Stimulated activated CD8-positive, alpha-beta memory T cell treated with anti-CD3 and anti-CD28 coated beads, Interleukin-15, amount 100 ng/mL, for 1 hour (primary cell): Measurements from ENCODE around the gene ATG9B.
A peak's percentile ranks its signal among the peaks of the same experiment; 100 is the strongest.
"Not testable (repeated sequence)": the region's sequence is repeated elsewhere in the genome, so short reads cannot be mapped to it uniquely, and the experiment has no call there.

ENCODE experiments used
- DNase-seq: peaks from one replicate; pipeline ENCODE4 v3.0.0-alpha.2; 2020; ENCODE audit warnings: low read depth

ATG9B gene

GRCh38 chr7:151057989-151058780 lies 33.9 kb upstream of the ATG9B start:
- peak; percentile 93 for DNase-seq

GRCh38 chr7:151057506-151057988 lies 33.3 kb upstream of the ATG9B start, which contains the start of gene CDK5:
Gene CDK5, minus strand, starts transcription at chr7:151057897. Its CDS starts 49 bp downstream, at chr7:151057848.
- DNase-seq: no peak

- no peak for DNase-seq
Observed at GRCh38 chr7:151056666-151057505, 32.6 kb upstream of the ATG9B start.

GRCh38 chr7:151056283-151056665 lies 32.0 kb upstream of the ATG9B start:
- no peak for DNase-seq

GRCh38 chr7:151053751-151054150 lies 29.5 kb upstream of the ATG9B start:
- no peak for DNase-seq

GRCh38 chr7:151053096-151053495 lies 28.8 kb upstream of the ATG9B start:
- DNase-seq: no peak

GRCh38 chr7:151051108-151051507 lies 26.8 kb upstream of the ATG9B start:
- DNase-seq: no peak

GRCh38 chr7:151048911-151049463 lies 24.7 kb upstream of the ATG9B start:
- no peak for DNase-seq

- DNase-seq: no peak
Observed at GRCh38 chr7:151047976-151048815, 23.9 kb upstream of the ATG9B start, which contains the start of gene ASIC3. Gene ASIC3, plus strand, starts transcription at chr7:151048531. Its CDS starts 355 bp downstream, at chr7:151048886.

GRCh38 chr7:151046603-151047573 lies 22.6 kb upstream of the ATG9B start:
- DNase-seq: no peak

- no peak for DNase-seq
Observed at GRCh38 chr7:151045967-151046366, 21.7 kb upstream of the ATG9B start.

GRCh38 chr7:151045262-151045661 lies 21.0 kb upstream of the ATG9B start:
- no peak for DNase-seq

- no peak for DNase-seq
Observed at GRCh38 chr7:151043959-151044358, 19.7 kb upstream of the ATG9B start.

- not testable (repeated sequence) for DNase-seq
Observed at GRCh38 chr7:151043449-151043848, 19.2 kb upstream of the ATG9B start.

- no peak for DNase-seq
Observed at GRCh38 chr7:151040616-151041375, 16.5 kb upstream of the ATG9B start.

GRCh38 chr7:151039850-151040548 lies 15.7 kb upstream of the ATG9B start:
- DNase-seq: no peak

- DNase-seq: no peak
Observed at GRCh38 chr7:151038951-151039849, 14.9 kb upstream of the ATG9B start.

- no peak for DNase-seq
Observed at GRCh38 chr7:151035902-151036301, 11.6 kb upstream of the ATG9B start.
